GM21423 (cell line): ENCODE data around the gene RAPGEF1.
A peak's percentile ranks its signal among the peaks of the same experiment; 100 is the strongest.

ENCODE experiments used
- ATAC-seq: cut with Tn5 transposase; IDR thresholded peaks from one replicate; pipeline ENCODE4 v1.9.1; 2021; ENCODE audit warnings: mild to moderate bottlenecking, moderate library complexity; ENCODE audit not compliant: unreplicated experiment

Gene RAPGEF1

DNA sequence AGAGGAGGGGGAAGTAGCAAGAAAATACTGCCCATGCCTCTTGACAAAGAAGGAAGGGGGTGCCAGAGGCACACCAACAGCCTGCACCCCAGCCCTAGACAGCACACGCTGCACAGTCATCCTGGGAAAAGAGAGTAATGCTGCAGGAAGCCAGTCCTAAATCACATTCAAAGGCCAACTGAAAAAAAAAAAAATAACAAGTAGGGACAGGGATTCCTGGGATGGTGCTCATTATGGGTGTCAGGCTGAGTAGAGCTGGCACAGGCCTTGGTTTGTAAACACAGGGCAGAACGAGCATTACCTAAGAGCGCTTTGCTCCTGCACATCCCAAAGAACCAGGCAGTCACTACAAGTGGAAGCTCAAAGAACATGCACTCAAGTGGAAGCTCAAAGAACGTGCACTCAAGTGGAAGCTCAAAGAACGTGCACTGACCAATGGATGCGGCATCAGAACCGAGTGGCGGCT is 7.8 kb downstream of the RAPGEF1 start:
- no peak for ATAC-seq

DNA sequence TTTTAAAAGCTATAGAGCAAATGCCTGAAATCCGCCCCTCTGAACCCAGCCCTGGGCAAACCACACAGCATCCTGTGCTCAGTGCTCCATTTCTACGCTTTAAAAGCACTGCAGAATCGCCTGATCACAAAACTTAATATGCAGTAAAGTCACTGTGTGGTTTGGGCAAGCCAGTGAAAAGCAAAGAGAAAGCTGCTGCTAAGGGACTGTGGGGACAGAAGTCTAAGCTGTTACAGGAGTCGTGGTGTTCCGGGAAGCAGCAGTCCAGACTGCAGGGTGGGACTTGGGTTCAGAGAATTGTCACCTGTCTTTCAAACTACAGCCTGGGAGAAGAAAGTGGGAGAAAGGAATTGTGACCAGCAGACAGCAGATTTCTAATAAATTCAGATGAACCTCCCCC is 8.2 kb downstream of the RAPGEF1 start:
- ATAC-seq = no peak

DNA sequence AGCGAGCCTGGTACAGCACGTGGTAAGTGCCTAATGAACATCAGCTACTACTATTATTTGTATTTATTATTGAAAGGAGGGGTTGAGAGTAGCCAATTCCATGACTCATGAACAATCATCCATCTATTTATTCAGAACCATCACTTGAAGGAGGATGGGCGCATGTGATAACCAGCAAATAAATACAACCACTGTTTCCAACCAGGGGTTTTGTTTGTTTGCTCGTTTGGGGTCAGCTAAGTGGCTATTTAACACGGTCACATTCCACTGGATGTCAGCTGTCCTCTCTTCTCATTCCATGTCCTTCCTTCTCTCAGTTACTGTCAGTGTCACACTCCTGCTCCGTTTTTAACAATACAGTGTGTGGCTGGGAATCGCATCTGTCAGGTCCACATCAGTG is 8.6 kb downstream of the RAPGEF1 start:
- no peak for ATAC-seq

GRCh38 chr9:131728961-131729360 is 10.9 kb downstream of the RAPGEF1 start:
- ATAC-seq = peak; percentile 17

DNA sequence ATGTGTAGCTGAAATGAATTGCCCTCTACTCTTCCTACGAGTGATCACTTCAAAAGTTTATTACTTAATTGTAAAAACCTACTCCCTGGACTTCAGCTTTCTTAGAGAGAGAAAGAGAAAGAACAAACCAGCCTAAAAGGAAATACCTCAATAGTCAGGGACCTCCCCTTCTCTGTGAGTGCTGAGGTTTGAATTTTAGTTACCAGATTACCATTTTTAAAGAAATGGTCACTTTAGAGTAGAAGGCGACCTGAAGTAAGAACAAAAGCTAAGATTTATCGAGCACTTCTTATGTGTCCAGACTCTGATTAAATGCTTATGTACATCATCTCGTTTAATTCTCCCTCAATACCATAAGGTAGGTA is 11.3 kb downstream of the RAPGEF1 start:
- ATAC-seq = no peak

GRCh38 chr9:131727795-131728545 is 11.9 kb downstream of the RAPGEF1 start:
- peak; percentile 22 for ATAC-seq

GRCh38 chr9:131727184-131727759 is 12.6 kb downstream of the RAPGEF1 start:
- no peak for ATAC-seq

DNA sequence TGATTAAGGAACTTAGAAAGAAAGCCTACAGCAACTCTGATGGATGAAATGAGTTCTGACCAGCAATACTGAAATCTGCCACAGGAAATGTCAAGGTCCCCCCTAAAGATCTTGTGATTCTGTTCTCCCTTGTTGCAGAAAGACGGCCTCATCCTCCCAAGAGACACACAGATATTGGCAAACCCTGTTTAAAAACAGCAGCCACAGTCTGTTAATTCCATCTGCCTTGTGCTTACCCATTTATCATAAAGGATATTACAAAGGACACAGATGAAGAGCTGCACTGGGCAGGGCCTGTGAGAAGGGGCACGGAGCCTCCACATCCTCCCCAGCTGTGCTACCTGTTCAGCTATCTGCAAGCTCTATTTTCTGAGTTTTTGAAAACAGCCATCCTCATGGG is 15.2 kb downstream of the RAPGEF1 start:
- no peak for ATAC-seq

- ATAC-seq = no peak
Observed at GRCh38 chr9:131723632-131724031, 16.2 kb downstream of the RAPGEF1 start.

DNA sequence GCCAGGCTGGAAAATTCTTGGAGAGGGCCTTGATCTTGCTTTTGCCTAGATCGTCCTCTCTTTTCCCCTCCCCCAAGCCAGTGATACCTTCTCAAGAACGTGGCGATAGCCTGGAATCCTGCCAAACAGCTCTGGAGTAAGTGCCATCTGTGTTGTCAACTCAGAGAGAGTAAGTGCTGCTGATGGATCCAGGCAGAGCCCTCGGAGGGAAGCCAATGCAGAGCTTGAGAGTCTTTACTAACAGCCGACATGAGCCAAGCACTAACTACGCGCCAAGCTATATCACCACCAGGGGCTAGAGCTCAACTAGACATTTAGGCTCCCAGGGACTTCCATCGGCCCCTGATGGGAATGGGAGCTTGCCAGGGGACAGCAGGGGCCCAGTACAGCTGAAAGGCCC is 17.6 kb downstream of the RAPGEF1 start:
- ATAC-seq = no peak

DNA sequence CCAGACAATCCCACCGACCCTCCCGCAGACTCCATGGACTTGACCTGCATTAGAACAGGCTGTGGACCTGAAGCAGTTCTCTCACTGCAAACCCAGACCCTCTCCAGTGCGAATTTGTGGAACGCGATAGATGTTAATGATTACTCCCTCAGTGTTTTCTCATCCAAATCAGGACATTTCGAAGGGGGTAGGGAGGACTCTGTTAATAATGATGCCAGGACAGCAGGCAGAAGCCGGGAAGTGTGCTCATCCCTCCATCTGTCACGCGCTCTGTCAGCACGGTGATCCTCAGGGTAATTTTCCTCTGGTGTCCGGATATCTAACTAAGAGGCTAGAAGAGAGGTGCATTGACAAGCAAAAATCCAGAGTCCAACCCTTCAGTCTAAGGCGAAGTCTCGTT is 18.8 kb downstream of the RAPGEF1 start:
- no peak for ATAC-seq

DNA sequence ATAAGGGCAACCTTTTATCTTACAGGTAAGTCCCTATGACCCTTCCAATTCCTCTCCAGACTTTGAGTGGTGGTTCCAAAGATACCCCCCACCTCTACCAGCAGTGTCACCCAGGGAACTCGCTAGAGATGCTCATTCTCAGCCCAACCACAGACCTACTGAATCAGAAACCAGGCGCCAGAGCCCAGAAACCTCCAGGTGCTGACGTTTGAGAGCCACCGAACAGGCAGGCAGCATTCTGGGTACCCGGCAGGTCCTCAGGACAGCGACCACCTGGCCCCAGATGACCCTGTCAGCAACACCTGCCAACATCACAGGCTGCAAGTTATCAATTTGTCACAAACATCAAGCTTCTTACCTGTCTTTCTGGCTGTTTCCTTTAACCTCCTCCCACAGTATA is 19.5 kb downstream of the RAPGEF1 start:
- peak; percentile 43 for ATAC-seq

DNA sequence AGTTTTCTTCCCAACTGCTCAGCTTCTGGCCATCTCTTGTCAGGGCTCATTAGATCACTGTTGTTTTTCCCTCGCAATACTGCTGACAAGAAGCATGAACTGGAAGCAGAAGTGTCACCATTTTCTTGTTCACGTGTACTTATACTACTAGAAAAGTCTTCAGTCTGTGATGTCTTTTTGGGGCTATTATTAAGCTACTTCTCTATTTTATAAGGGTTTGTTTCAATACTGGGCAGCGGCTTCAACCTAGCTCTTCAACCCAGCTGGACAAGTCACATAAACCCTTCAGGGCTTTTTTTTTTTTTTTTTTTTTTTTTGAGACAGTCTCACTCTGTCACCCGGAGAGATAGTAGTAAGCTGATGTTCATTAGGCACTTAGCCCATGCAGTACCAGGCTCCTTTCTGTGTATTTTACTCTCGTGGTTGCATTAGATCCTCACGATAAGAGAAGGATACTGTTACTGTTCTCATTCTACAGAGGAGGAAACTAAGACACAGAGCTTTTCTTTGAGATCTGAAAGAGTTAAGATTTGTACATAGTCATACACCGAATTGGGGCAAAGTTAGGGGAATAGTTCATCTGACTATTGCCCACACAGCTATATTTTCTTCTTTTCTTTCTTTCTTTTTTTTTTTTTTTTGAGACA is 20.5 kb downstream of the RAPGEF1 start:
- ATAC-seq = no peak

- ATAC-seq = no peak
Observed at GRCh38 chr9:131717719-131718460, 22.0 kb downstream of the RAPGEF1 start.

GRCh38 chr9:131715906-131716305 is 24.0 kb downstream of the RAPGEF1 start:
- ATAC-seq = no peak

DNA sequence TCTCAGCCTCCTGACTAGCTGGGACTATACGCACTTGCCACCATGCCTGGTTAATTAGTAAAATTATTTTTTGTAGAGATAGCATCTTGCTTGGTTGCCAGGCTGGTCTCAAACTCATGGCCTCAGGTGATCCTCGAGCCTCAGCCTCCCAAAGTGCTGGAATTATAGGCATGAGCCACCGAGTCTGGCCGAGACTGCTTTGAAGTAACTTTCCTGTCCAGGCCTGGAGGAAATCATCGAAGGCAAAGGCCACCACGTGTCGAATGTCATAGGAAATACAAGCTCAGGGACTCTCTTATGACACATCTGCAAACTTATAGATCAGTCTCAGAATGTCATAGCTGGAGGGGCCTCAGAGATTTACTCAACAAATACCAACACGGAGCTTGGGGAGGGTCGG is 25.1 kb downstream of the RAPGEF1 start:
- no peak for ATAC-seq

GRCh38 chr9:131714161-131714646 is 25.7 kb downstream of the RAPGEF1 start:
- ATAC-seq = no peak

GRCh38 chr9:131713016-131713415 is 26.9 kb downstream of the RAPGEF1 start:
- ATAC-seq = no peak

DNA sequence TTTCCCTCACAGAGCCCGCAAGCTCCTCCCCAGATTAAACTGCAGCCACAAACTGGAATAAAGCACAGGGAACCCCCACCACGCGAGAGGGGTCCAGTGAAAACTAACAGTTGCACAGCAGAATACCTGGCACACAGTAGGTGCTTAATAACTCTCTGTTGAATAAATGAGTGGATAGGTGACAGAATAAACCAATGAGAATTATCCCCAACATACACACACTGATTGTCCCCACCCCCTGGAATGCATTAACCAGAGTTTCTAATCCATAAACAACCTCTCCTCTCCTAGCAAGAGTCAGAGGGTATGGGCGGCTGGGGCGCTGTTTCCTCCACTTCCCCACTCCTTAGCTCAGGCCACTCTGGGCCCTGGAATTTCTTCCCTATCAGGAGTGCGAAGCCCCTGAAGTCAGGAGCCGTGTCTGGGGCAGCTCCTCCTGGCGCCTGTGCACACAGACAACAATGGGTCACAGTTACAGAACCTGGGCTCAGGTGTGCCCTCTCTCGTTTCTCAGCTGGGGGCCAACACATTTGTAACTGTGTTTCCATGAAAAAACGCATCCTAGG is 27.6 kb downstream of the RAPGEF1 start:
- no peak for ATAC-seq

DNA sequence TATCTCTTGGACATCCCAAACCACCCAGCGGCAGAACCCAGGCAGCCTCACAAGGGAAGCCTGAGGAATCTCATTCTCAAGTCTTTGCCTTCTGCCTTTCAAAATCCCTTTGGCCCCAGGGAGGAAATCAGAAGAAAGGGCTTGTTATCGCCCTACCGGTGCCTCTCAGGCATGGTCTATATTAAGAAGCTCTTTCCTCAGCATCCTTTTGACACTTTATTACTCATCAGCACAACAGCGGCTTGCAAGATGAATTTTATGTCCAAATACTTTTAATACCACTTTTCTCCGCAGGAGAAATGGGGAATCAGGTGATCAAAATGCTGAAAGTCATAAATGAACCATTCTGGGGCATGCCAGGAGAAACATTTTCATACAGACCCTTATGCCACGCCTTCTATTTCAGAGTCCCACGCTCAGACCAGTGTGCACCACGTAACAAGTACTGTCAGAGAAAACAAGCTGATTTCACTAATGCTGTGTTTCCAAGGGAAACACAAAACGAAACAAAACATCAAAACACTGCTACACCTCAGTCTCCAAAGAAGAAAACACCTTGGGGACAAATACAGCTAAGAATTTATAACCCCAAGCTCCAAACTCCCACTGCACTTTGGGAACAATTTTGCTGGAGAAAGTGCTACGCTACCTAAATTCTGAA is 30.0 kb downstream of the RAPGEF1 start:
- peak; percentile 42 for ATAC-seq
